ENCODE measurements around the gene TENT4A.
A peak's percentile ranks its signal among the peaks of the same experiment; 100 is the strongest.
"Not testable (repeated sequence)": the region's sequence is repeated elsewhere in the genome, so short reads cannot be mapped to it uniquely, and the experiment has no call there.

The TENT4A gene

DNA sequence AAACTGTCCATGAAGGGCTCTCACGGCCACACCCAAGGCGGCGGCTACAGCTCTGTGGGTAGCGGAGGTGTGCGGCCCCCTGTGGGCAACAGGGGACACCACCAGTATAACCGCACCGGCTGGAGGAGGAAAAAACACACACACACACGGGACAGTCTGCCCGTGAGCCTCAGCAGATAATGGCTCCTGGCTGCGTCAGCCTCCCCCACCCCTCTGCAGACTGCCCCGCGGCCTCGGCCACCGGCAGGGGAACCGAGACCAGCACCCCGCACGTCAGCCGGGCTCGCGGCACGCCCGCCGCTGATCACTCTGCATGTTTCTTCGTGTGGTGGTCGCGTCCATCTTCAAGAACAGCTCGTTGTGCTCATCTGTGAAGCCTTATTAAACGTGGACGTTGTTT is 41.5 kb downstream of the TENT4A start:
- DNase-seq: no peak

- no peak for DNase-seq
These were observed 42.3 kb downstream of the TENT4A start for GRCh38 chr5:6755519-6755918.

- DNase-seq: no peak
These were observed 42.7 kb downstream of the TENT4A start for GRCh38 chr5:6755941-6756340.

DNA sequence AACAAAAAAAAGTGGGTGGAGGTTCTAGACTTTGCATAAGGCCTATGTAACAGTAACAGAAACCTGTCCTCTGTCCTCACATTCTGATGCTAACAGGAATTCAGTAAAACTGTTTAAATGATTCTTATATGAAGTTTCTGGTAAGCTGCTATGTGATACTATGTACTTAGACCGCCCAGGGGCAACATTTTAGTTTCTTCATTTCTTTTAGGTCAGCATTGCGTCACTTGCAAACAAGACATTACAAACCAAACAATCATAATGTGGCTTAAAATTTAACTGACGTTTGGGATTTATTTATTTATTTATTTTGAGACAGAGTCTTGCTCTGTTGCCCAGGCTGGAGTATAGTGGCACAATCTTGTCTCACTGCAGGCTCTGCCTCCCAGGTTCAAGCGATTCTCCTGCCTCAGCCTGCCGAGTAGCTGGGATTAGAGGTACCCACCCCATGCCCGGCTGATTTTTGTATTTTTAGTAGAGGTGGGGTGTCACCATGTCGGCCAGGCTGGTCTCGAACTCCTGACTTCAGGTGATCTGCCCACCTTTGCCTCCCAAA is 44.3 kb downstream of the TENT4A start:
- no peak for DNase-seq

DNA sequence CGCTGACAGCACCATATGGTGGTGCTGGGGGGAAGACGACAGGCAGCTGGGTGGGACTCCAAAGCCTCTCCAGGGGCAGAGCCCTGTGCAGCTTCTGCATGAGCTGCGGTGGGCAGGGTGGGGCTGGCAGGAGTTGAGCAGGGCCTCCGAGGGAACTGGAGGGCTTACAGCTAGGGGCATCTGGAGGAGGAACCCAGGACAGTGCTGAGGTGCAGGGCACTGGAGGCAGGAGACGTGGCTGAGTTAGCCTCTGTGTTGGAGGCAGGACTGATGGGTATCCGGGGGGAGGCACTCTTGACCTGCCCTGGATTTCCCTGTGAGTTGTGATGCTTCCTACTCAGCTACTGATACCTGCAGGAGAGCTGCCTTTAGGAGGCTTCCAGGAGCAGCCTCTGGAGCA is 45.0 kb downstream of the TENT4A start:
- DNase-seq: no peak

DNA sequence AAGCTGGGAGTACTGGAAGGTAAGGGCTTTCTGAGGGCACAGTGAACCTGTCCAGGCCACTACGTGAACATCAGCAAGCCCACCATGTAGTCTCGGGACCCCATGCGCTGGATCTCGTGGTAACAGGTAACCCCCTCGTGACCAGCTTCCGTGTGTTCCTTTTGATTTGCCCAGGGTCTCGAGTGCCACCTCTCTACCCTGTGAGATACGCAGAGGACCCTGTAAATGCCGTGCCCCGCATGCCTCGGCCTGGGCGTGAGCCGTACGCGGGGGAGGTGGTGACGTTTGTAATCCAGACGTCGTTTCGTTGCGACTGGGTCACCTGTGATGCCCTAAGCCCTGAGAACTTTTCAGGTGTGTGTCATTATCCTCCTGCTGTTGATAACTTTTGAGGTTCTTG is 45.5 kb downstream of the TENT4A start:
- no peak for DNase-seq

DNA sequence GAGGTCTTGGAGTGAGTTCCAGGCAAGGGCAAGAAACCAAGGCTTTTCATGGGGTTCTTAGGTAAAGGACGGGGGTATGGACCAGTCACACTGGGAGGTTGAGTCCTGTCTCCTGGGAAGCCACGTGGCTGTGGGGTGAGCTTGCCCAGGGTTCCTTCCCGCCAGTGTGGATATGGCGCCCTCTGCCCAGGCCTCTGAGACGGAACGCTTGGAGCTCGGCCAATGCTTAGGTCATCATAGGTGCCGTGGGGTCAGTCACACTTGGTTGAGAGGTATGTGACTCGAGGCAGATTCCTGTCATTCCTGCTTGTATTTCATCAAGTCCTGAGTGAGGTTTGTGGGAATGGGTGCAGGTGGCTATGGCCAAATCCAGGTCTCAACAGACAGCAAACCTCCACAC is 46.2 kb downstream of the TENT4A start:
- no peak for DNase-seq

DNA sequence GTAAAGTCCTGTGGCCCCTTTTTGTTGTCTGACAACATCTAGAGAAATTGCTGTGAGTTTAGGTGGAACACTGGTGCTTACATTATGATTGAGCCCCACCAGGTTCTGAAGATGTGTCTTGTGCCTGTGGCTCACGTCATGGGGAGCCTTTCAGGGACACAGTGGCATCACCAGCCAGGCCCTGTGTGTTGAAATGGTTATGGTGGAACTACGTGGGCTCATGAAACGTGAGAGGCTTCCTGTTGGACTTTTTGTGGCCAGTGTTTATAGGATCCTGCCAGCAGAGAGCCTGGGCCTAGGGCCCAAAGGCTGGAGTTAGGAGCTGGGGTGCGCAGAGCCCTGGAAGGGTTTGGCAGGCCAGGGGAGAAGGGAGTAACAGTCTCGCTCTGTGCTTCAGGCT is 46.8 kb downstream of the TENT4A start:
- DNase-seq: no peak

- DNase-seq: no peak
These were observed 47.5 kb downstream of the TENT4A start for GRCh38 chr5:6760686-6761085.

DNA sequence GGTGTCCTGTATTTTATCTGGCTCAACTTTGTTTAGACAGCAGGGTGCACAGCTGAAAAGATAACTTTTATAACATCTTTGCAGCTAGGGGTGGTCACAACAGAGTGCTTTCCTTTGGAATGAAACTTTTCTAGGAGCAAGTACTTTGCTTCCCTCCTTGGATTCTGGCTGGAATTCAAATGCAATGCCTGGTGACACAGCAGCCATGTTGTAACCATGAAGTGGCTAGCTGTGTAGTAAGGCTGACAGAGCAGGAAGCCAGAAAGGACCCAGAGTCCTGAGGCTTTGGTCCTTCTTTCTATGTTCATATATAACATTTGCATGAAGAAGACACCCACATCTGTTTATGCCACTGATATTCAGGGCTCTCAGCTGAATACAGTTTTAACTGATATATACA is 48.1 kb downstream of the TENT4A start:
- DNase-seq: no peak

- DNase-seq: no peak
These were observed 48.9 kb downstream of the TENT4A start for GRCh38 chr5:6762116-6762515.

DNA sequence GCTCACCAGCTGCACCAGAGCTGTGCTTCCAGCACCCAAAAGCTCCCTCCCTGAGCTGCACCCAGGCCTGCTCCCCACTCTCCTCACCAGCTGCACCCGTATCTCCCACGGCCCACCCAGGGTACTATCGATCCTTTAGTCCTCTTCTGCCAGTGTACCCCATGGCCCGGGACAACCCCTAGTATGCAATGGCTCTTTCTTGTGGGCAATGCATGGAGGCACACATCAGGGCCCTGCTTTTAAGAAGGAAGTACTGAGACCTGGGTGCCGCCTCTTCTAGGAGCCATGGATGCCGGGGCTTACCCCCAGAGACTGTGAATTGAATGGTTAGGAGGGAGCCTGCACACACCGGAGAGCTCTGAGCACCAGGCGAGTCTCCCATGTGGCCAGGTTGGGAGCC is 49.5 kb downstream of the TENT4A start:
- DNase-seq: no peak

GRCh38 chr5:6763191-6763590 is 50.0 kb downstream of the TENT4A start:
- DNase-seq: no peak

DNA sequence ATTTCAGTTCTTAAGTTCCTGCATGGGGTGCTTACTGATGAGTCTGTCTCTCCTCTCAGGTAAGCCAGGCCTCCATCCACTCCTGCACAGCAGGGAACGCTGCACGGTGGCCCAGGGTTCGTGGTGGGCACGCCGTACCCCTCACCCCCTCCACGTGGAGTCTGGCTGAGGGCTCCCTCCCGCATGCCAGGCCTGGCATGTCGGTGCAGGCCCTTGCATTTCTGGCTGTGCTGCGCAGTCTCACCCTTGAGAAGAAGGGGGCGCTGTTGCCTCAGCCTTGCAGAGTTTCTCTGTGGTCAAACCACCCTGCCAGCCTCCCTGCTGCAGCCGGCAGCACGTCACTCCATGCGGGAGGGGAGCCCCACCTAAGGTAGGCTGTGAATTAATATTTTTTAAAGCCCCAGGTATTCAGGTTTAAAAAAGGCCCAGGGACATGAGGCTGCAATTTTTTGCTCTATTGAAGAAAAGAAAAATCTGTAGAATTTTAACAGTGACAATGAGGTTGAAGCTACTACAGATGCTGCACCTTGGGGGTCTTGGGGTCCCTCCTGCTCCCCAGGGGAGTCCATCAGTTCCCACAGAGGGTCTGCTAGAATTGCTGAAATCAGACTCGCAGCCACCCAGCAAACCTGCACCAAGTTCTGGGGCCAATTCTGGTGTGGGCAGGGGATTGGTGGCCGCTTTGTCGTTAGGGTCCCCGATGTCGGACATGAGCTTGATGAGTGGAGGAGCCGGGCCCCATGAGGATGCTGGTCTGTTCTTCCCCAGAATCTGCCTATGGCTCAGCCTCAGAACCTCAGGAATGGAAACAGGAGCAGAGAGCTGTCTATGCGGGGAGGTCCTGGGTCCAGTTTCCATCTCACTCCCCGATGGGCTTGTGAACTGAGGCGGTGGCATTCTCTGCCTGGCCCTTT is 52.6 kb downstream of the TENT4A start:
- peak; percentile 58 for DNase-seq

DNA sequence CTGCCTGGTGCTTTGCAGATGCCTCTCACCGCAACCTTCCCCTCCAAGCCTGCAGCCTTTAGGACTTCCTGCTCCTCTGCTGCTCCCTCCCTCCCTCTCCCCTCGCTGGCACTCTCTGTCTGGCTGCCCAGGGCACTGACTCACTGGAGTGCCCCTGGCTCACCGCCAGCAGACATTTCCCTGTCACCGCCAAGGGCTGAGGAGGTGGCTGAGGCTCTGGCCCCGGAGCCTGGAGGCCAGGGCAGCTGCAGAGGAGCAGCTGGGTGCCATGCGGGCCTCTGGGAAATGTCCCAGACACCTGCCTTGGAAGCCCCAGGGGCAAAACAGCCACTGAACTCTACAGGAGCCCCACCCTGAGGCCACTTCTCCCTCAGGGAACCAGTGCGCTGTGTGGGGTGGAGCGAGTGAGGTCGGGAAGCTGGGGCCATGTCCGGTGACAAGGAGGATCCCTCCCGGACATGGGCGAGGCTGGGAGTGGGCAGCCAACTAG is 53.4 kb downstream of the TENT4A start:
- DNase-seq: peak; percentile 28

DNA sequence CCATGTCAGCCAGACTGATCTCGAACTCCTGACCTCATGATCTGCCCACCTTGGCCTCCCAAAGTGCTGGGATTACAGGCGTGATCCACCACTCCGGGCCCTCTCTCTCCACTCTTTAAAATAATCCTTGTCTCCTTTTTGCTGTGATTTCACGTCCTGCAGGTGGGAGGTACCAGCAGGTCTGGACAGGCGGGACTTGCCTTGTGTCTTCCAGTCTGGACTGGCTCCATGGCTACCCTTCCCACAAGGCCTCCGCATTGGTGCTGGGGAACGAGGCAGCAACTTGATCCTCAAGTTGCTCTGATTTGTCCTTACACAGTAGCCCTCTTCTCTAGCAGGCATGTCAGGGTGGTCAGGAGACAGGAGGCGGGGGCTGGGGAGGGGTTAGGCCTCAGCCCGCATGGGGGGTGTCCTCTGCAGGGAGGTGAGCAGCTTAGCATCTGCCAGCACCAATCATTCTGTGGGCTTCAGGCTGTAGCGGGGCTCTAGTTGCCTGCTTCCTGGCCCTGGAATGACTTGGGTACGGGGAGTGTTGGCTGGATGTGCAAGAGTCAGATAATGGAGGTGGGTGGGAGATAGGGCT is 54.3 kb downstream of the TENT4A start:
- DNase-seq: no peak

GRCh38 chr5:6768590-6769230 is 55.5 kb downstream of the TENT4A start:
- no peak for DNase-seq

- no peak for DNase-seq
These were observed 57.8 kb downstream of the TENT4A start for GRCh38 chr5:6770826-6771607.

GRCh38 chr5:6772886-6773285 is 59.7 kb downstream of the TENT4A start:
- DNase-seq: no peak

DNA sequence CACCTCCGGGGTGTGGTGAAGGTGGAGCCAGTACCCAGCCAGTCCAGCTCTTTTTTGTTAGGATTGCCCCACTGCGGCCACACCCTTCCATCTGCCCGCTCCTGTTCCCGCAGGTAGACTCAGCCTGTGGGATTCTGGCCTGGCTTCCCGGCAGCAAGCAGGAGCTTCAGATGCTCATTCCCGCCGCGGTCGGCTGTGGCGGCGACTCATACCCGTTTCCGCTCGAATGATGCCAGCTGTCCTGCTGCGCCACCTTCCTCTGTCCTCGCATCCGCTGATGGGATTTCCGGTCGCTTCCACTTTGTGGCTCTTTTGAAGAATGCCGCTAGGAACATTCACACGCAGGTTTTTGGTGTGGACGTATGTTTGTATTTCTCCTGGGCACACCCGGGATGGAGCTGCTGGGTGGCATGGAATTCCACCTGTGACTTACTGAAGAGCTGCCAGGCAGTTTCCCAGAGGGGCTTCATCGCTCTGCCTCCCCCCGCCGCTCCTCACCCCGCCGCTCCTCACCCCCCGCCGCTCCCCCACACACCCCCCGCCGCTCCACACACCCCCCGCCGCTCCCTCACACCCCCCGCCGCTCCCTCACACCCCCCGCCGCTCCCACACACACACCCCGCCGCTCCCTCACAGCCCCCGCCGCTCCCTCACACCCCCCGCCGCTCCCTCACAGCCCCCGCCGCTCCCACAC is 60.3 kb downstream of the TENT4A start:
- DNase-seq: no peak

- not testable (repeated sequence) for DNase-seq
These were observed 61.0 kb downstream of the TENT4A start for GRCh38 chr5:6774207-6774606.

- DNase-seq: no peak
These were observed 61.5 kb downstream of the TENT4A start for GRCh38 chr5:6774721-6775204.
